ENCODE measurements around the gene SMR3B. TPM values are rescaled to one million over a fixed set of nuclear protein-coding genes. Genes with fewer than 3 reads are reported as not detected.

Gene SMR3B
- total RNA-seq (not detected in 2 replicates), polyA plus RNA-seq (not detected in 2 replicates)

DNA sequence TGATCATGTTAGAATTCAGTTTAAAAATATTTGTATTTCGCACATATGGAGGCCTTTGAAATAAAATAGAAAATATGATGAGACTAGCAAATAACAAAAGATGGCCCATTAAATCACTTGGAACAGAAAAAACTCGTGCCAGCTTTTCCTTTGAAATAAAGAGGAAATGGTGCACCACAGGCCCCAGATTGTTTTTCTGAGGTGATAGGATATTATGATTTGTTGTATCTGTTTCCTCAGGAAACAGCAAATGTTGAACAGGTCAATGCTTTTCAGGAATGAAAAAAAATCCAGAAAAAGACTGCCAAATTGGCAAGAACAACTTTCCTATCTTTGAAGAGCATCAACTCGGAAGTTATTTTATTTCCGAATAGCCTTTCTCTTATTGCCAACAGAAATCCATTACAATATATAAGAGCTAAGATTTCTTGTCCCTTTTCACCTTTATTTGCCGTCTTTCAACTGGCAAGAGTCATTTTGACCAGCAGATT is at the start of gene SMR3B:
TSS of gene SMR3B (plus strand) at position 441 of the 491 bp plus-strand sequence. CDS start 1,380 bp downstream, outside the sequence.
- DNase-seq (ENCODE audit: low spot score) = no peak
- no peak within 1 kb of the TSS for H2AFZ ChIP-seq
- H3K4me2 ChIP-seq = no peak within 1 kb of the TSS
- no peaks in the 10 kb centered on the region for H3K4me1 ChIP-seq (ENCODE audit: insufficient read depth)
- no peaks in the 10 kb centered on the region for H3K27me3 ChIP-seq
- 87% methylated on average over 5 of the region's 5 CpGs for WGBS (ENCODE audit: low lambda C conversion rate, missing lambda C conversion rate)
- H3K9me3 ChIP-seq (ENCODE audit: low read depth) = no peaks in the 10 kb centered on the region
- no peaks in the 10 kb centered on the region for H4K20me1 ChIP-seq (ENCODE audit: insufficient read depth, poor library complexity, severe bottlenecking)
- no peaks in the 10 kb centered on the region for H3K79me2 ChIP-seq
- TF ChIP-seq, protein P1, sequence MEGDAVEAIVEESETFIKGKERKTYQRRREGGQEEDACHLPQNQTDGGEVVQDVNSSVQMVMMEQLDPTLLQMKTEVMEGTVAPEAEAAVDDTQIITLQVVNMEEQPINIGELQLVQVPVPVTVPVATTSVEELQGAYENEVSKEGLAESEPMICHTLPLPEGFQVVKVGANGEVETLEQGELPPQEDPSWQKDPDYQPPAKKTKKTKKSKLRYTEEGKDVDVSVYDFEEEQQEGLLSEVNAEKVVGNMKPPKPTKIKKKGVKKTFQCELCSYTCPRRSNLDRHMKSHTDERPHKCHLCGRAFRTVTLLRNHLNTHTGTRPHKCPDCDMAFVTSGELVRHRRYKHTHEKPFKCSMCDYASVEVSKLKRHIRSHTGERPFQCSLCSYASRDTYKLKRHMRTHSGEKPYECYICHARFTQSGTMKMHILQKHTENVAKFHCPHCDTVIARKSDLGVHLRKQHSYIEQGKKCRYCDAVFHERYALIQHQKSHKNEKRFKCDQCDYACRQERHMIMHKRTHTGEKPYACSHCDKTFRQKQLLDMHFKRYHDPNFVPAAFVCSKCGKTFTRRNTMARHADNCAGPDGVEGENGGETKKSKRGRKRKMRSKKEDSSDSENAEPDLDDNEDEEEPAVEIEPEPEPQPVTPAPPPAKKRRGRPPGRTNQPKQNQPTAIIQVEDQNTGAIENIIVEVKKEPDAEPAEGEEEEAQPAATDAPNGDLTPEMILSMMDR (IDR thresholded peaks at IDR 0.05; ENCODE audit: poor library complexity) = no peak
- TF ChIP-seq EZH2 (IDR thresholded peaks at IDR 0.05; ENCODE audit: borderline replicate concordance) = no peak
- TF ChIP-seq EZH2phosphoT487 (IDR thresholded peaks at IDR 0.05; ENCODE audit: low read depth, severe bottlenecking, unreplicated experiment) = no peak
- no peak within 1 kb of the TSS for H3K27ac ChIP-seq
- H3K4me3 ChIP-seq = no peak within 1 kb of the TSS
- H3K9me2 ChIP-seq (replicated peaks; ENCODE audit: insufficient read depth) = no peaks in the 10 kb centered on the region
- H3K36me3 ChIP-seq (replicated peaks; ENCODE audit: insufficient read depth, low read depth) = no peaks in the 10 kb centered on the region

DNA sequence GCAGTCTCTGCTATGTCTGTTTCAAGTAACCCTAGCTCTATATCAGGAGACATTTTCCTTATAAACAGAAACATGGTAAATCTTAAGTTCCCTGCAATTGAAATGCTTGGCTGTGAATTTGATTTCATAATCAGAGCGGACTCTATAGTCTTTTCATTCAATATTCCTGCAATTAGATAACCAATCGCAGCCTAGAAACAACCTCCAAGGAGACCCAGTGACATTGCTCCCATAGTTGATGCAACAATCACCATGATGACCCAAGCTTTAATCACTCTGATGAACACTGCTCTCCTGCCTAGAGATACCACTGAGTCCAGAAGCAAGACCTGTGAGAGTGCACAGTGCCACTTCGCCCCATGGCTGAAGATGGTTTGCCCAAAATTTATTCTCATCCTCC is 48.2 kb upstream of the SMR3B start, which contains the start of gene CABS1:
TSS of gene CABS1 (plus strand) at position 301 of the 400 bp plus-strand sequence. CDS start at position 360, 59 bp downstream.
- Histone ChIP-seq H3K9me3 (ENCODE audit: low read depth) (no peaks in the 10 kb centered on the region), H3K36me3 (replicated peaks; ENCODE audit: insufficient read depth, low read depth) (no peaks in the 10 kb centered on the region), H4K20me1 (ENCODE audit: insufficient read depth, poor library complexity, severe bottlenecking) (no peaks in the 10 kb centered on the region), H3K4me3 (no peak within 1 kb of the TSS), H2AFZ (no peak within 1 kb of the TSS), H3K27ac (no peak within 1 kb of the TSS), H3K27me3 (no peaks in the 10 kb centered on the region), H3K4me1 (ENCODE audit: insufficient read depth) (no peaks in the 10 kb centered on the region), H3K79me2 (no peaks in the 10 kb centered on the region), H3K4me2 (no peak within 1 kb of the TSS), H3K9me2 (replicated peaks; ENCODE audit: insufficient read depth) (no peaks in the 10 kb centered on the region)
- 97% methylated on average over 3 of the region's 3 CpGs for WGBS (ENCODE audit: low lambda C conversion rate, missing lambda C conversion rate)
- TF ChIP-seq, protein P1 (IDR thresholded peaks at IDR 0.05; ENCODE audit: poor library complexity) = no peak
- TF ChIP-seq EZH2phosphoT487 (IDR thresholded peaks at IDR 0.05; ENCODE audit: low read depth, severe bottlenecking, unreplicated experiment) = no peak
- TF ChIP-seq EZH2 (IDR thresholded peaks at IDR 0.05; ENCODE audit: borderline replicate concordance) = no peak
- DNase-seq (ENCODE audit: low spot score) = no peak

DNA sequence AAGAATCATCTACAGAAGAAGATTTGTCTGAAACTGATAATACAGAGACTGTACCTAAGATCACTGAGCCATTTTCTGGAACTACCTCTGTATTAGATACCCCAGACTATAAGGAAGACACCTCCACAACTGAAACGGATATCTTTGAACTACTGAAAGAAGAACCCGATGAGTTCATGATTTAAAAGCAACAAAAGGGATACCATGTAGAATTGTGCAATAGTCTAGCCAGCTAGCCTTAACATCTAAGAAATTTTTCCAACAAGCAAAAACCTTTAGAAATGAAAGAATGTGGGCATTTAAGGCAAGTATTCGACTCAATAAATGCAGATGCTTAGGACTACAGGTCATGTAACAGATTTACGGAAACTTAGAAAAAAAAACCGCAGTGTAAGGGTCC is 46.9 kb upstream of the SMR3B start:
- no peaks in the 10 kb centered on the region for H3K36me3 ChIP-seq (replicated peaks; ENCODE audit: insufficient read depth, low read depth)
- H3K4me1 ChIP-seq (ENCODE audit: insufficient read depth) = no peaks in the 10 kb centered on the region
- WGBS (ENCODE audit: low lambda C conversion rate, missing lambda C conversion rate) = 87% methylated on average over 5 of the region's 5 CpGs
- TF ChIP-seq EZH2phosphoT487 (IDR thresholded peaks at IDR 0.05; ENCODE audit: low read depth, severe bottlenecking, unreplicated experiment) (no peak), EZH2 (IDR thresholded peaks at IDR 0.05; ENCODE audit: borderline replicate concordance) (no peak)
- TF ChIP-seq, protein P1 (IDR thresholded peaks at IDR 0.05; ENCODE audit: poor library complexity) = no peak
- no peaks in the 10 kb centered on the region for H3K9me3 ChIP-seq (ENCODE audit: low read depth)
- DNase-seq (ENCODE audit: low spot score) = no peak
- no peak overlapping the region for H2AFZ ChIP-seq
- H4K20me1 ChIP-seq (ENCODE audit: insufficient read depth, poor library complexity, severe bottlenecking) = no peaks in the 10 kb centered on the region
- no peak overlapping the region for H3K4me2 ChIP-seq
- no peaks in the 10 kb centered on the region for H3K9me2 ChIP-seq (replicated peaks; ENCODE audit: insufficient read depth)
- H3K79me2 ChIP-seq = no peaks in the 10 kb centered on the region
- no peak overlapping the region for H3K4me3 ChIP-seq
- no peak overlapping the region for H3K27ac ChIP-seq
- H3K27me3 ChIP-seq = no peaks in the 10 kb centered on the region

Measured in hepatocyte (in vitro differentiated cells).